SU-DHL-6 (cell line): Measurements from ENCODE around the gene HTR3C.

Experiments used
- H2AFZ ChIP-seq: fragments of 200-600 bp; sonication (generic); 2 replicates; pipeline ENCODE4 v1.6.1; 2014; ENCODE audit warnings: low read depth, mild to moderate bottlenecking, moderate library complexity, mixed read lengths, antibody characterized with exemption, low read length; ENCODE audit not compliant: severe bottlenecking
- H3F3A ChIP-seq: fragments of 200-600 bp; shearing (Covaris generic); 2 replicates; pipeline ENCODE4 v1.6.0; 2016; ENCODE audit warnings: antibody characterized with exemption, mild to moderate bottlenecking; ENCODE audit not compliant: insufficient read depth
- H3K27ac ChIP-seq: fragments of 200-600 bp; sonication (generic); 2 replicates; pipeline ENCODE4 v1.5.1; 2016; ENCODE audit warnings: low read depth, mild to moderate bottlenecking, low read length, moderate library complexity, mixed read lengths
- H3K27me3 ChIP-seq: fragments of 200-600 bp; sonication (generic), shearing (Covaris generic); 2 replicates; pipeline ENCODE4 v1.6.0; 2014; ENCODE audit warnings: mild to moderate bottlenecking, low read length
- H3K36me3 ChIP-seq: fragments of 200-600 bp; sonication (generic); 2 replicates; pipeline ENCODE4 v1.6.1; 2014; ENCODE audit warnings: mild to moderate bottlenecking, low read length, mixed read lengths
- H3K4me2 ChIP-seq: fragments of 300-600, 200-600 bp; shearing (Covaris generic), sonication (generic); 2 replicates; pipeline ENCODE4 v1.6.0; 2014; ENCODE audit warnings: low read length, low read depth, mild to moderate bottlenecking; ENCODE audit not compliant: poor library complexity, severe bottlenecking
- H3K4me3 ChIP-seq: fragments of 200-600 bp; sonication (generic); 2 replicates; pipeline ENCODE4 v1.5.1; 2014; ENCODE audit warnings: antibody characterized with exemption, low read length, mild to moderate bottlenecking, mixed read lengths; ENCODE audit not compliant: insufficient read depth, poor library complexity, severe bottlenecking
- H3K79me2 ChIP-seq: fragments of 200-600 bp; sonication (generic); 2 replicates; pipeline ENCODE4 v1.6.1; 2014; ENCODE audit warnings: mild to moderate bottlenecking, low read length, moderate library complexity; ENCODE audit not compliant: insufficient read depth
- H3K9ac ChIP-seq: fragments of 200-600 bp; sonication (generic); 2 replicates; pipeline ENCODE4 v1.7.0; 2014; ENCODE audit warnings: mild to moderate bottlenecking, low read length
- H3K9me2 ChIP-seq: fragments of 200-600 bp; sonication (generic); replicated peaks from 2 replicates; pipeline ENCODE4 v1.6.1; 2014; ENCODE audit warnings: low read length; ENCODE audit not compliant: insufficient read depth
- H3K9me3 ChIP-seq: fragments of 200-600 bp; sonication (generic); 2 replicates; pipeline ENCODE4 v1.6.1; 2014; ENCODE audit warnings: low read length, mixed read lengths; ENCODE audit not compliant: insufficient read depth
- H4K20me1 ChIP-seq: fragments of 200-600 bp; sonication (generic); 2 replicates; pipeline ENCODE4 v1.6.1; 2014; ENCODE audit warnings: low read depth, mild to moderate bottlenecking, antibody characterized with exemption, low read length, moderate library complexity, mixed read lengths
- CTCF ChIP-seq: fragments of 200-600 bp; sonication (generic); IDR thresholded peaks from one replicate; pipeline ENCODE4 v1.5.1; 2017; ENCODE audit warnings: antibody characterized with exemption, mild to moderate bottlenecking, low read length, moderate library complexity; ENCODE audit not compliant: insufficient read depth, poor library complexity, severe bottlenecking
- EZH2phosphoT487 ChIP-seq: fragments of 200-600 bp; sonication (generic), shearing (Covaris generic); conservative IDR thresholded peaks from 2 replicates; pipeline ENCODE4 v1.6.1; 2018; ENCODE audit warnings: mild to moderate bottlenecking, antibody characterized with exemption, low read length, moderate library complexity, mixed read lengths

HTR3C gene

DNA sequence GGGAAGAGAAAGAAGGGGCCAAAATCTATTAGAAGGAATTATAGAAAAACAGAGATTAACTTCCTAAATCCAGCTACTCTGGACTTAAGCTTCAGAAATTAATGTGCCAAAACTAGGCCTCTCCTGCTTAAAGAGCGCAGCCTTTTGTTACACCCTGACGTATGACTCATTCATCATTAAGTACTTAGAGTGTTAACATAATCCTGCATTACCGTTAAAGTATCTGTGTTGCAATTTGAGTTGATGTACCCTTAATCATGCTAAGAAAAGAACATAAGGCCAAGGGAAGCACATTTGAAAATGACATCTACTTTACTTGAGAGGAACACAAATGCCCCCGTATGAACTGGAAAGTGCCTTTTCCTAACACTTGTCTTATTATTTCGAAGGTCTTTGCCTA lies 13.4 kb upstream of the HTR3C start:
- Histone ChIP-seq H3K9me2 (no peaks in the 10 kb centered on the region), H3K9ac (no peak overlapping the region), H2AFZ (no peak overlapping the region), H3K9me3 (no peaks in the 10 kb centered on the region), H3K79me2 (no peaks in the 10 kb centered on the region), H3K27ac (no peak overlapping the region), H3K36me3 (no peaks in the 10 kb centered on the region), H4K20me1 (no peaks in the 10 kb centered on the region), H3K27me3 (no peaks in the 10 kb centered on the region), H3K4me3 (no peak overlapping the region), H3F3A (no peaks in the 10 kb centered on the region), H3K4me2 (no peak overlapping the region)
- no peak for TF ChIP-seq CTCF

- Histone ChIP-seq H3K27me3 (no peaks in the 10 kb centered on the region), H4K20me1 (no peaks in the 10 kb centered on the region), H3K27ac (no peak overlapping the region), H3K4me2 (no peak overlapping the region), H3K36me3 (no peaks in the 10 kb centered on the region), H3F3A (no peaks in the 10 kb centered on the region), H3K9me2 (no peaks in the 10 kb centered on the region), H3K9ac (no peak overlapping the region), H3K79me2 (no peaks in the 10 kb centered on the region), H3K9me3 (no peaks in the 10 kb centered on the region), H3K4me3 (no peak overlapping the region), H2AFZ (no peak overlapping the region)
- no peak for TF ChIP-seq EZH2phosphoT487
- TF ChIP-seq CTCF = no peak
Observed at GRCh38 chr3:184040010-184040409, 12.8 kb upstream of the HTR3C start.

DNA sequence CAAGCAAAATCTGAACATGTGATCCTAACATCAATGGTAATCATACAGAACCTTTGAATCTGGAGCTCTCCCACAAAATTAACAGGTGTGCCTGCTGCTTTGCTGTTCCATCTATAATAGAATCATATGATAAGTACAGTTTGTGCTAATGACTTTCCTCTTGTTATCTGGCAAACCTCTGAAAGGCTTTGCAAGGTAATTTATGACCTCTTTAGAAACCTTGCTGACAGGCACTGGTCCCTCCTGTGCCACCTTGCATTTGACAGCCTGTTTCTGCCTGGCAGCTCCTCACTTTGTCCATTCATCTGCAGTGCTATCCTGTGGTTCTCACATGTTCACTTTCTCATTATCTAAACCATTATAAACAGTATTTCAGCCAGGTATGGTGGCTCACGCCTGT lies 10.2 kb upstream of the HTR3C start:
- Histone ChIP-seq H3K9ac (no peak overlapping the region), H3K4me3 (no peak overlapping the region), H3F3A (no peaks in the 10 kb centered on the region), H3K9me2 (no peaks in the 10 kb centered on the region), H3K4me2 (no peak overlapping the region), H3K79me2 (no peaks in the 10 kb centered on the region), H2AFZ (no peak overlapping the region), H4K20me1 (no peaks in the 10 kb centered on the region), H3K27me3 (no peaks in the 10 kb centered on the region), H3K36me3 (no peaks in the 10 kb centered on the region), H3K27ac (no peak overlapping the region), H3K9me3 (no peaks in the 10 kb centered on the region)
- no peak for TF ChIP-seq CTCF
- TF ChIP-seq EZH2phosphoT487 = no peak

GRCh38 chr3:184045995-184046394 lies 6.9 kb upstream of the HTR3C start:
- no peaks in the 10 kb centered on the region for H3K79me2 ChIP-seq
- H3K36me3 ChIP-seq = no peaks in the 10 kb centered on the region
- no peak overlapping the region for H3K4me3 ChIP-seq
- H3F3A ChIP-seq = no peaks in the 10 kb centered on the region
- H3K27ac ChIP-seq = no peak overlapping the region
- no peak overlapping the region for H3K9ac ChIP-seq
- H4K20me1 ChIP-seq = no peaks in the 10 kb centered on the region
- H3K27me3 ChIP-seq = no peaks in the 10 kb centered on the region
- no peak overlapping the region for H3K4me2 ChIP-seq
- no peak overlapping the region for H2AFZ ChIP-seq
- H3K9me3 ChIP-seq = no peaks in the 10 kb centered on the region
- TF ChIP-seq EZH2phosphoT487 = no peak
- no peaks in the 10 kb centered on the region for H3K9me2 ChIP-seq
